H4 (cell line): Measurements from ENCODE around the gene ZNF334. TPM values are rescaled to one million over a fixed set of nuclear protein-coding genes. Genes with fewer than 3 reads are reported as not detected.

Experiments
- DNase-seq: peaks from one replicate; pipeline ENCODE4 v3.0.0-alpha.2; 2015; ENCODE audit warnings: low spot score
- total RNA-seq: library from RNA; depleted of rRNA; stranded (reverse); fragments of >200 nt; shearing (Covaris generic); gene quantifications from 2 replicates; pipeline ENCODE4 v1.2.3, GENCODE V29; 2014; rRNA removed

ZNF334 gene
- total RNA-seq, 1 experiment from 2014 or later = 0.14 TPM

GRCh38 chr20:46487628-46488027, 25.7 kb downstream of the ZNF334 start:
- no peak for DNase-seq

- DNase-seq = no peak
Observed at GRCh38 chr20:46485431-46485830, 27.9 kb downstream of the ZNF334 start.

- DNase-seq = no peak
Observed at GRCh38 chr20:46484954-46485353, 28.4 kb downstream of the ZNF334 start.

- no peak for DNase-seq
Observed at GRCh38 chr20:46483879-46484278, 29.5 kb downstream of the ZNF334 start.

GRCh38 chr20:46482864-46483263, 30.5 kb downstream of the ZNF334 start:
- no peak for DNase-seq

DNA sequence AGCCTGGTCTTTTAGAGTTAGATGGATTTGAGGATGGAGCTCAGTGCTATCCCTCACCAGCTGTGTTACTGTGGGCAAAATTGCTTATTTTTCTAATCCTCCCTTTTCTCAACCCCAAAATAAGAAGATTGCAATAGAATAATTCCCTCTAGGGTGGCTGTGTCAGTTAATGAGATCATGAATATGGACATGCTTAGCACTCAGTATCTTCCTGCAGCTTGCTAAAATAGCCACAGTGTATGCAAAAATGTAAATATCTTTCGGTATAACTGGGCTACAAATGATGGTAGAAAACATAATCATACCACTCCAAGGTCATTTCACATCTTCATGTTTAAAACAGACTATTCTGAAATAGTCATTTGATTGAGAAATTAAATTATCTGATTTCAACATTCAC, 35.7 kb downstream of the ZNF334 start:
- DNase-seq = no peak

DNA sequence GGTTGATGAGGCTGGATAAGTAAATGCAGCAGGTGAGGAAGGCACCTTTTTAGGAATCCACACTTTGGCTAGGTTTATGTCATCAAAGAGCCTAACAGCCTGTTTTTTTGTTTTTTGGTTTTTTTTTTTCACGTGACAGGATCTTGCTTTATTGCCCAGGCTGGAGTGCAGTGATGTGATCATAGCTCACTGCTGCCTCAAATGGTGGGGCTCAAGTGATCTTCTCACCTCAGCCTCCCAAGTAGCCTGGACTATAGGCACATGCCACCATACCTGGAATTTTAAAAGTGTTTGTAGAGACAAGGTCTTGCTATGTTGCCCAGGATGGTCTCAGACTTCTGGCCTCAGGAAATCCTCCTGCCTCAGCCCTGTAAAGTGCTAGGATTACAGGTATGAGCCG, 36.1 kb downstream of the ZNF334 start:
- no peak for DNase-seq

- DNase-seq = no peak
Observed at GRCh38 chr20:46468508-46468907, 44.9 kb downstream of the ZNF334 start.

DNA sequence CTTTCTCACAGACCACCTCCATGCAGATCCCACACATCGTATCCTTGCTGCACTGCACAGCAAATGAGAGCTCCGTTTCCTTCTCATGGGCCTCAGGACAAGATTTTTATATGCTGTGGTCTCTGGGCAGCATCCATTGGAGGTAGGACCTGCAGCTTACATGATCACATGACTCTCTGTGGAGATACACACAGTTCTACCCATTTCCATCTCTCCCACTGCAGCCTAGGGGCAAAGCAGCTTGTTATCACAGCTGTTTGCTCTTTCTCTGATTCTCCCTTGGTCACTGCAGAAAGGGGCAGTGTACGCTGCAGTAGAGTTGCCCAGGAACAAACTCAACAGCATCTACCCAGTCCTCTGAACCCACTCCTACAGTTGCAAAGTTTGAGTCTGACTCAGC, 48.9 kb downstream of the ZNF334 start:
- DNase-seq = no peak

- no peak for DNase-seq
Observed at GRCh38 chr20:46463852-46464251, 49.5 kb downstream of the ZNF334 start.

DNA sequence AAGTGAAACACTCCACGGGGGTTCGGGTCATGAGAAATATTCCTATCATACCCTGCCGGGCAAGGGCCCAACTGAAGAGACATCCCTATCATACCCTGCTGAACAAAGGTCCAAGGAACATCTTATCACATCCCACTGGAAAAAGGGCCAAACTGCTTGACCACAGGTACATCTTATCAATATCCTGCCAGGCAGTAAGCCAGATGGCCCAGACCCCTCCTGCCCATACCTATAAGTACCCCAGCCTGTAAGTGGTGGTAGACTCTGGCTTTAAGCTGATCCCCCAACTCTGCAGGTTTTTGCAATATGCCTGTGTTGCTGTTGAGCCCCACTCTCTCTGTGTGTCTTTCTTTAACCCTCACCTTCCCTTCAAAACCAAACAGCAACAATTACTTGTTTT, 51.6 kb downstream of the ZNF334 start:
- DNase-seq = no peak

DNA sequence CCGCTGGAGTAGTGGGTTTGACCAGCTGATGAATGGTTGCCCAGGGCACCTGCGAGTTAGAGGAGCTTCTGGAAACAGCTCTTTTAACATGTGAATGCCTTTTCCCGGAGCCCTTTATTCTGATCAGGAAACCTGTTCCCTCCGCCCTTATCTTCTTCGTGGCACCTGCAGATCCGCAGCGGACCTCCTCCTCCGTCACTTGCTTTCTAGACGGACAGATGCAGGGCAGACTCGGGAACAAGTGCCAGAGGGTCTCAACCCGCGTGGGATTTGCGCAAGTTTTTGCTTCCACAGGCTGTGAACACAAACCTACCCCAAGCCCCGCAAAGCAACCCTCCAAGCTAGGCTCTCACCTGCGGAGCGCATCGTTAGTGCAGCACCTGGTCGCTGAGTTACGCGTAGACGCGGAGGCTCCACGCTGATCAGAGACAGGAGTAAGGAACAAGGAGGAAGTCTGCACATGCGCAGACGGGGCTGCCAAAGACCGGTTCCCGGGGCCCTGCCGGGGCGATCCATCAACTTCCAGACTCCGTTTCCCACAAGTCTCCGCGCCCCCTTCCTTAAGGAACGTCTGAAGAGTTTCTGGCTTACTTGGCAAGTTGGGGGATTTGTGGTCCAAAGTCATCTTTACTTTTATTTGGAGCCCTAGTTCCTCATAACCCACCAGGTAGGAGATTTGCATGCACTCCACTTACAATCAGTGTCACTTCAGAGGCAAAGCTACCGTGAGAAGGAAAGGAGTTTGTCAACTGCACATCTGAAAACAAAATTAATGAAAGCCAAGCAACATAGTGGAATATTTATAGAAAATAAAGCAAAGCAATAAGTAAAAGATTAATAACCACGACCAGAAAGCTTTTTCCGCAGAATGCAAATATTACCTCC, 54.3 kb downstream of the ZNF334 start:
- DNase-seq = no peak

DNA sequence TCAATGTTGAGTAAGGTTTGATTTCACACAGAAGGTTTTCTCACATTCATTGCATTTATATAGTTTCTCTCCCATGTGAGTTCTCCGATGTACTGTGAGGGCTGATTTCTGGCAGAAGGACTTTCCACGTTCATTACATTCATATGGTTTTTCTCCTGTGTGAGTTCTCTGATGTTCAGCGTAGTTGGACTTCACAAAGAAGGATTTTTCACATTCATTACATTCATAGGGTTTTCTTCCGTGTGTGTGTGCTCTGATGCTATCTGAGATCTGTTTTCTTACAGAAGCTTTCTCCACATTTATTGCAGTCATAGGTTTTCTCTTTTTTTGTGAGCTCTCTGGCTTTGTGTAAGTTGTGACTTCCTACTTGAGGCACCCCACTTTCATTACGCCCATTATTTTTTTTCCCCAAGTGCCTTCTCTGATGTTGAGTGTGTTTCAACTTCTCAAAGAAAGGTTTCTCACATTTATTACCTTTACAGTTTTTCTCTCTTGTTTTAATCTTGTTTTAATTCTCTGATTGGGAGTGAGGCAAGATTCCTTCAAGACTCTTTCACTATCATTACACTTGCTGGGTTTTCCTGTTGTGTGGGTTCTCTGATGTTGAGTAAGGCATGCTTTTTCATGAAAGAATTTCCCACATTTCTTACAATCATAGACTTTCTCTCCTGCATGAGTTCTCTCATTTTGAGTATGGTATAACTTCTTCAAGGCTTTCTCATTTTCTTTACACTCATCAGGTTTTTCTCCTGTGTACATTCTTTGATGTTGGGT, 56.9 kb downstream of the ZNF334 start:
- DNase-seq = no peak

DNA sequence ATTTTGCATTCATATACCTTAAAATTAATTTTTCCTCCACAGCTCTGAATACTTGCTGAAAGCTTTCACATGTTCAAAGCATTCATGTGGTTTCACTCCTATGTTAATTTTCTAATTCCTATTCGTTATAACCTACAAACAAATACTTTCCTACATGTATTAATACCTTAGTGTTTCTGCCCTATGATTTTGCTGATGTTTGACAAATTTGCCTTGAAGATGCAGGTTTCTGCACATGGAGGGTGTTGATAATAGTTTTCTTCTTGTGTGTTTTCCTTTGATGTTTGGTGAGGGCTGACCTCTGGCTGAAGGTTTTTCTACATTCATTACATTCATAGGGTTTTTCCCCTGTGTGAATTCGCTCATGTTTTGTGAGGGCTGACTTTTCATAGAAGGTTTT, 57.6 kb downstream of the ZNF334 start:
- no peak for DNase-seq

Other genes starting within 250 kb of the ZNF334 start
- not detected in 2 replicates for gene CDH22, start 205.1 kb downstream of the ZNF334 start, total RNA-seq
- gene ELMO2, start 106.9 kb downstream of the ZNF334 start, total RNA-seq = 35.6 and 43.7 TPM in 2 replicates
- not detected in 2 replicates for gene OCSTAMP, start 37.1 kb upstream of the ZNF334 start, total RNA-seq
- gene SLC13A3, start 137.9 kb upstream of the ZNF334 start, total RNA-seq = 0.12 TPM in 1 of 2 replicates, not detected in the other
- 15.7 and 17.0 TPM in 2 replicates for gene TP53RK, start 175.9 kb upstream of the ZNF334 start, total RNA-seq
- gene SLC2A10, start 196.1 kb upstream of the ZNF334 start, total RNA-seq = 3.2 and 3.9 TPM in 2 replicates